ENCODE results near the gene RCAN3. TPM values are rescaled to one million over a fixed set of nuclear protein-coding genes. Genes with fewer than 3 reads are reported as not detected.
"Not testable (repeated sequence)": the region's sequence is repeated elsewhere in the genome, so short reads cannot be mapped to it uniquely, and the experiment has no call there.

Gene RCAN3
- 7.6 and 16.7 TPM in 2 replicates for total RNA-seq (2014; rRNA removed; shearing (Covaris generic))

DNA sequence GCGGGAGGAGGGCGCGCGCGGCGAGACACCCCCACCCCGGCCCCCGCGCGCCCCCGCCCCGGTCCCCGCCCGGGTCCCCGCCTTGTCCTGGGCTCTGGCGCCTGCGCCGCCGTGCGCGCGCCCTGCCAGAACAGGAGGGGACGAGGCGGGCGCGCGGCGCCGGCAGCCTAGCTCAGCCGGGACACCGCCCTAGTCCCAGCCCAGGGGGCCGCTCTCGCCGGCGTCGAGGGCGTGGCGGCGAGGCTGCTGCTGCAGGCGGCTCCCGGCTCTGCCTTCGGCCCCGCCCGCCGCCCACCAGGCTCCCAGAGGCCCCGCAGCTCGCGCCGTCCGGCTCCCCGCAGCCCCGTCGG, at the start of gene RCAN3:
Gene RCAN3 (plus strand): TSS at position 128 of the 350 bp plus-strand sequence. CDS start 11,537 bp downstream, outside the sequence.
- in situ Hi-C loops (cut with HindIII; ENCODE audit: low sequenced_read_pairs): no loop called here
- DNase-seq (ENCODE audit: low spot score): peak; percentile 76

DNA sequence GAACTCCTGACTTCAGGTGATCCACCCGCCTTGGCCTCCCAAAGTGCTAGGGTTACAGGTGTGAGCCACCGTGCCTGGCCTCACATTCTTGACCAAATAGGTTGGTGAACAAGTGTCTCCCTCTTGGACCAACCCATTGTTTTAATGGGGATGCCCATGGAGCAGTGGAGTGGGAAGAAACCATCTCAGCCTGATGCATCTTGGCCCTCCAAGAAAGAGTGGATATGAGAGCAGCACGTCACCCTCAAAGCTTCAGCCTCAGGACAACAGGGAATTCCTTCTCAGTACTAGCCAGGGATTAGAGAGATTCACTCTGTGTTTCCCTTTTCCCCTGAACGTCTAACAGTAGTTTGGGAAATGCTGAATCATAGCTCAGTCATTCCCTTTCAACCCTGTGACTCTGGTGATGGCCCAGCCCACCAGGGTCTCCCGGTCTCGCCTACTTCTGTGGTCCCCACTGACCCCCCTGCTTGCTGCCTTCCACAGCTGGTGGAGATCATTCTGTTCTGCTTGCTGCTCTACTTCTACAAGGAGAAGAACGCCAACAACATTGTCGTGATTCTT, 49.6 kb upstream of the RCAN3 start:
- in situ Hi-C loops (cut with HindIII; ENCODE audit: low sequenced_read_pairs): no loop called here
- DNase-seq (ENCODE audit: low spot score): no peak

DNA sequence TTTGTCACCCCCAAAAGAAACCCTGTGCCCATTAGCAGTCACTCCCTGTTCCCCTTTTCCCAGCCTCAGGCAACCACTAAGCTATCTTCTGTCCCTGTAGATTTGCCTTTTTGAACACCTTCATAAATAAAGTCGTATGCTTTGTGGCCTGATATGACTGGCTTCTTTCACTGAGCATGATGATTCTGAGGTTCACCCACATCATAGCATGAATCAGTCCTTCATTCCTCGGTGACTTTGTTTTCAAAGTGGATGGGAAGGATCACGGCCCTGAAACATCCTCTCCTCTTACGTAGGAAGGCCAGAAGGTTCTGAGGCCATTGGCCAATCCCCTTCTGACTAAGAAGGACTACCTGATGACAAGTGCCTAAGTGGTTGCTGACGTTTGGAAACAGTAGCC, 48.0 kb upstream of the RCAN3 start:
- DNase-seq (ENCODE audit: low spot score): no peak
- in situ Hi-C loops (cut with HindIII; ENCODE audit: low sequenced_read_pairs): no loop called here

DNA sequence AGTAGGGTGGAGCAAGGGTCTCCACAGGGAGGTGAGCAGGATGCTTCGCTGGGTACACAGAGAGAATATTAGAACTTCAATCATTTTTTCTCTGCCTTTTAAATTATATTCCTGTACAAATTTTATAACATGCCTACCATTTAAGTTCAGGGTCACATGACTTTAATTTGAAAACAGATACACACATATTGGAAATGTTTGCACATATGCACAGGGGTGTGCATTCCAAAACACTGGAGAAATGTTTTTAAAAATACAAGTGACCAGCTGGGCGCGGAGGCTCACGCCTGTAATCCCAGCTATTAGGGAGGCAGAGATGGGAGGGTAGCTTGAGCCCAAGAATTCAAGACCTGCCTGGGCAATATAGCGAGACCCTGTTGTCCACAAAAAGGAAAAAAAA, 47.4 kb upstream of the RCAN3 start:
- no peak for DNase-seq (ENCODE audit: low spot score)

DNA sequence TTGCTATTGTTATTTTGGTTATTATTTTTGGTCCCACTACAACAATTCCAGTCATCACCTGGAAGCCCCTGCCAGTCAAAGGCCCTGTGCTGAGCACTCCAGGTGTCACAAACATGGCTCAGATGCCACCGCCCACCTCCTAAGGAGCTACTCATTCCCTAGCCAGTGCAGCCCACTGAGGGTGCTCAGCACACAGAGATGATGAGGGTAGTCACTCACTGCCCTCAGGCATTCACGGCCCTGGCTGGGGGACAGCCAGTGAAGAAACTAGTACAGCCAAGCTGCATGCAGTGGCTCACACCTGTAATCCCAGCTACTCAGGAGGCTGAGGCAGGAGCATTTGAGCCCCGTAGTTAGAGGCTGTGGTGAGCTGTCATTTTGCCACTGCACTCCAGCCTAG, 44.8 kb upstream of the RCAN3 start:
- in situ Hi-C loops (cut with HindIII; ENCODE audit: low sequenced_read_pairs): no loop called here
- no peak for DNase-seq (ENCODE audit: low spot score)

More for the DNA sequence above, 47.4 kb upstream of the RCAN3 start:
- in situ Hi-C loops (cut with HindIII; ENCODE audit: low sequenced_read_pairs): no loop called here

DNA sequence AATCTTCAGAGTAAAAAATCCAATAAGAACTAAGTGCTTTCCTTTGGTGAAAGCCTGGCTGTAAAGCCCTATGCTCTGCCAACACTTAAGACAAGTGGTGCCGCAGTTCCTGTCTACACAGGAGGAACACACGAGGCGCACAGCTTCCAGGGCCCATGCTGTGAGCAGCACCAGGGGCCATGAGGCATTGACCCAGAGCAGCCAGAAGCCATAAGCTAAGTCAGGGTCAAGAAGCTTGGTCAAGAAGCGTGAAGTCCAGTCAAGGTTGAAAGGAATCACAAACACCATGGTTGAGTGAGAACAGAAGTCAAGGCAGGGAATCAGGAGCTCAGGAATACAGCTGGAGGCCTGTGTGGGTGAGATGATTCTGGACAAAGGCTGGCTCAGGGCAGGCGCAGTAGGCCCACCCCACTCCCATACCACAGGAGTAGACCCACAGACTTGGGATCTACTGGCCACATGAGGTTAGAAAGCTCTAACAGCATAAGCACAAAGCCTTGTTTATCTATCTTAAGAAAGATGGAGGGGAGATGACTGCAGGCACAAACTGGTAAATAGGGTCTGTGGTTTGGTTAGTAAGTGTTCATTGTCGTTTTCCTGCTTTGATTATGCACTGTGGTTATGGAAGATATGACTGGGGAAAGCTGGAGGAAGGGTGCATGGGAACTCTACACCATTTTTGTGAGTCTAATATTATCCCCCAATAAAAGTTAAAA, 42.9 kb upstream of the RCAN3 start:
- no peak for DNase-seq (ENCODE audit: low spot score)
- in situ Hi-C loops (cut with HindIII; ENCODE audit: low sequenced_read_pairs): no loop called here

DNA sequence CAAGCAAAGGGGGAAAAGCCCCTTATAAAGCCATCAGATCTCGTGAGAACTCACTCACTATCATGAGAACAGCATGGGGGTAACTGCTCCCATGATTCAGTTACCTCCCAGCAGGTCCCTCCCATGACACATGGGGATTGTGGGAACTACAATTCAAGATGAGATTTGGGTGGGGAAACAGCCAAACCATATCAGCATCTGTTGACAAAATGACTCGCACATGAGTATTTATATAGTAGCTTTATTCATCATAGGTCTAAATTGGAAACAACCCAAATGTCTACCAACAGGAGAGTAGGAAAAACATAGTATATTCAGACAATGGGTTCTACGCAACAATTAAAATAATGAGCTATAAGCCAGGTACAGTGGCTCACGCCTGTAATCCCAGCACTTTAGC, 40.5 kb upstream of the RCAN3 start:
- DNase-seq (ENCODE audit: low spot score); in situ Hi-C loops (cut with HindIII; ENCODE audit: low sequenced_read_pairs): not testable (repeated sequence)

DNA sequence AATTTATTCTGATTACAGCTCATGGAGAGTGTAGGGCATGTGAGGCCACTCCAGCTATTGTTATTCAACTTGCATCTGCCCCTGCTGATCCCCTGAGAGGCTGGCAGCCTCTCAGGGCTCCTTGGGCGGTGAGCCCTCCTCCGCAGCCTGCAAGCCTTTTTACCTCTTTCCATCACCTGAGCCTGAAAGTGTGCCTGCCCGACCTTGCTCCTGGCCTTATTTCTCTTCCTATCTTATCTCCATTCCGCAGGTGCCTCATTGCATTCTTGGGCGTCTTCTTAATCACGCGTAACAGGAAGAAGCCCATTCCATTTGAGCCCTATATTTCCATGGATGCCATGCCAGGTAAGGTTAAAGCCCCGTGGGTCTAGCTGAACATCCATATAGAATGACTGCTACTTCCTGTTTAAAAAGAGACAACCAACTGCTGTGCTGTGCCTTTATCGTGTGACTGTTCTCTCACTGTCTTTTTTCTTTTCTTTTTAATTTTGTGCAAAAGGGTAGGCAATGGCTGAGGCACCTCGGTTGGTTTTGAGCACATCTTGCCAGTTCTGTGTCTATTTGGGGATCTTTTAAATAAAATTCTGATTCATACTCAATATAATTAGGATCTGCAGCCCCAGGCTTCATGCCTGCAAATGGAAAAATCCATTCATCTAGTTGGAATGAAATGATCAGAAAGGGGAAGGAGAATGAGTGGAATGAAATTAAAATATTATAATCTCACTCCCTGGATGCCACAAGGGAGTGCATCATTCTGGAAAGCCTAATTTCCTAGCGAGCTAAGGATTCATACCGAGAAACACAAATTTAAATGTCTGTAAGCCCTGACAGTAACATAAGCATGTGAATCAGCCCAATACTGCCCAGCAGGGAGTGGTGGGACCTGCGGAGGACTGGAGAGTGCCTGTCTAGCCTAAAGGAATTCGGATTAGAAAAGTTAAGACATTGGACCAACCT, 38.6 kb upstream of the RCAN3 start:
- in situ Hi-C loops (cut with HindIII; ENCODE audit: low sequenced_read_pairs): no loop called here
- DNase-seq (ENCODE audit: low spot score): peak; percentile 39

DNA sequence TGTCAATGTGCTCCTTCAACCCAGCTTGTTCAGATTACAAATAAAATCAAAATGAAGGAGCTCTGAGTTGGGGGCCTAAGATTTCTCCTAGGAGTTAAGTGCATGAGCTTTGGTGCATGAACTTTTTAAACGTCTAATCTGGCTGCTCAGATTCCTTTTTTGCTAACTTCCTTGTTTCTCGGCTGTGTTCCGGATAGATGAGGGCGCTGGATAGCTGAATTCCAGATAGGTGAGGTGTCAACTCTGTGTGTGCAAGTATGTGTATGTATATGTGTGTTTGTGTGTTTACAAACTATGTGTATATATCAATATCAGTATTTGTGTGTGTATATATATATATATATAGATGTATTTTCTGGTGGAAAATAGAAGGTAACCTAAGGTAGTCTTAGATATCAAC, 37.5 kb upstream of the RCAN3 start:
- in situ Hi-C loops (cut with HindIII; ENCODE audit: low sequenced_read_pairs): no loop called here
- DNase-seq (ENCODE audit: low spot score): no peak

DNA sequence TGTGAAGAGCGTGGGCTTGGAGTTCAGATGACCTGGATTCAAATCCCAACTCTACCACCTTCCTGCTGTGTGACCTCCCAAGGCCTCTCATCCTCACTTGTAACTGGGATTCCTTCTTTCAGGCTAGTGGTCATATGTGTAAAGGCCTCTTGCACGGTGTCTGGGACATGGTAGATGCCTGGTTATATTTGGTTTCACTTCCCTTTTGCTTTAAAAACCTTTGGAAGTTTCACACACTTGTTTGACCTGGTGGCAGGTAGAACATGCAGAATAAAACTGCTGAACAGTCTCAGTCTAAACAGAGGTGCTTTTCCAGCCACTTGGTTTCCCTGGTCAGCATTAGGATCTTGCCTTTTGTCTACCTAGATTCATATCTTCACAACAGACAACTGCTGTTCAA, 37.0 kb upstream of the RCAN3 start:
- in situ Hi-C loops (cut with HindIII; ENCODE audit: low sequenced_read_pairs): no loop called here
- DNase-seq (ENCODE audit: low spot score): no peak

DNA sequence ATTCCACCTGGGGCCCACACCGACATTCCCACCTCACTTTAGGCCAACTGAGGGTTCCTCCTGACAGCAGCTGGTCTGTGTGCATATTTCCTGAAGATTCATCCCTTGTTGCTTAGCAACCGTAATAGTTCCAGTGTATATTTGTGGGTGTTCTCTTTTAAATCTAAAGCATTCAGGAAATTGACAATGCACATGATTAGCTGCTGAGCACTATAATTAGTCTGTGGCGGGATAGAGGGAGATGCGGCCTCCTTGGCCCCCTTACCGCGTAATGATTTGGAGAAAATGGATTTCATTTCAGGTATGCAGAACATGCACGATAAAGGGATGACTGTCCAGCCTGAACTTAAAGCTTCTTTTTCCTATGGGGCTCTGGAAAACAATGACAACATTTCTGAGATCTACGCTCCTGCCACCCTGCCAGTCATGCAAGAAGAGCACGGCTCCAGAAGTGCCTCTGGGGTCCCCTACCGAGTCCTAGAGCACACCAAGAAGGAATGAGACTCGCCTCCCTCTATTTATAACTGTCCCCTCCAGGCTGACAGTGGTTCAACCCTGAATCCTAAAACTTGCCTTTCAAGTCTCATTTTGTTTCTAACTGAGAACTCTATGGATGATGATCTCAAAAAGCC, 33.8 kb upstream of the RCAN3 start:
- in situ Hi-C loops (cut with HindIII; ENCODE audit: low sequenced_read_pairs): no loop called here
- no peak for DNase-seq (ENCODE audit: low spot score)

DNA sequence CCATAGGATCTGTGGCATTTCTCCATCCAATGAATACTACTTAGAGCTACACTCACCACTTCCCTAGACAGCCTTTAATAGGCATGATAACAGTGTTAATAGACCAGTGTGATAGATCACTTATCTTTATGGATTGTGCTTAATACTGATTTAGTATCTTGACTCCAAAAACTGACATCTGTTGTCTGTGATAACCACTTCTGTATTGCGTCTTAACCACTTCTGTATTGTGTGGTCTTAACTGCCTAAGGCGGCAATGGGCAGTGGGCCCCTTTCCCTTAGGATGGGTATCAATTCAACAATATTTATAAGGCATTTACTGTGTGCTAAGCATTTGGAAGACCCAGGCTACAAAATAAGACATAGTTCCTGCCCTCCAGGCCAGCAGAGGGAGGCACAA, 32.0 kb upstream of the RCAN3 start:
- in situ Hi-C loops (cut with HindIII; ENCODE audit: low sequenced_read_pairs): no loop called here
- no peak for DNase-seq (ENCODE audit: low spot score)

DNA sequence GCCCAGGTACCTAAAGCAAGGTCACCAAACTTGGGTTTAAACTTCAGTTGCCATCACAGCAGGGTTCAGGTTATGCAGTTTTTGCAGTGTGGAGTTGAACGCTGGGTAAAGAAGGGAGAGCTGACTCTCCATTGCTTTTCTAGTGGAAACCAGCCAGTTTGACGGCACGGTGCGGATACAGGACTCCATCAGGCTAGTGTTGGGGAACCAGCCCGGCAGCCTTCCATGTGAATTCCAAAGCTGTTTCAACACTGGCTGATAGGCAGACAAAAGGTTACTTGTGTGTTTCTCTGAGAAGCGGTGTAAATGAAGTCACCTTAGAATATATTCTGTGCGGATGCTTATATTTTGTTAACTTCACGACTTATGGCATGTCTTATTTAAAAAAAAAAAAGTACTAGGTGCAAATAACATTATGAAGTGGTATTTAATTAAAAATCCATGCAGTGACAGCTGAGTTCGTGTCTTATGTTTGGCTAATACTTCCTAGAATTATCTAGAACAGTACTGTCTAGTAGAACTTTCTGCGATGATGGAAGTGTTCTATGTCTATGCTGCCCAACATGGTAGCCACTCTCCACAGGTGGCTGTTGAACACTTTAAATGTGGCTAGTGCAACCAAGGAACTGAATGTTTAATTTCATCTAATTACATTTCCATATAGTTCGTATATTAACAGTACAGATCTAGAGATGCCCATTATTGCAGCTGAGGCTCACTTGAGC, 29.9 kb upstream of the RCAN3 start:
- DNase-seq (ENCODE audit: low spot score): no peak
- in situ Hi-C loops (cut with HindIII; ENCODE audit: low sequenced_read_pairs): no loop called here

DNA sequence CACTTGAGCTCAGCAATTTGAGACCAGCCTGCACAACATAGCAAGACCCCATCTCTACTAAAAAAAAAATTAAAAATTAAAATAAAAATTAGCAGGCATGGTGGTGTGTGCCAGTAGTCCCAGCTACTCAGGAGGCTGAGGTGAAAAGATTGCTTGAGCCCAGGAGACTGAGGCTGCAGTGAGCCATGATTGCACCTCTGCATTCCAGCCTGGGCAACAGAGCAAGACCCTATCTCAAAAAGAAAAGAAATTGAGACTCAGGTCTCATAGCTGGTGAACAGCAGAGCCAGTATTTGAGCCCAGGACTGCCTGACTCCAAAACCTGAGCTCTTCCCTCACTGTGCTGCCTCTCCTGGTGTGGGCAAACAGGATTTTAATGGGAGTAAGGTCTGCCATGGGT, 28.4 kb upstream of the RCAN3 start:
- no peak for DNase-seq (ENCODE audit: low spot score)
- in situ Hi-C loops (cut with HindIII; ENCODE audit: low sequenced_read_pairs): no loop called here

DNA sequence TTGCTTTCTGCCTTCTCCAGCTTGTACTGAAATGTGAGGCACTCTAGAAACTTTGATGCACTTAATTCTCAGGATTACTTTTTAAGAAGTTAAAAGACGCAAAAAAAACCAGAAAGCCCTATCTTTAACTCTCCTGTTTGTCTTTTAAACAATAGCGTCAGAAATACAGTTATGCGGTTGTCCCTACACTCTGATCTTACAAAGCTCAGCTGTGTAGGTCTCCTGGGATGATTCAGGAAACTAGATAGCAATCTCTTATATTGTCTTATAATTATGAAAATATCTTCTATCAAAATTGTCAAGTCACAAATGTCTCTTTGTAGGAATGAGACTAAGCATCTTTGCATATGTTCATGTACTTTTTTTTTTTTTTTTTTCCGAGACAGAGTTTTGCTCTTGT, 26.9 kb upstream of the RCAN3 start:
- no peak for DNase-seq (ENCODE audit: low spot score)
- in situ Hi-C loops (cut with HindIII; ENCODE audit: low sequenced_read_pairs): no loop called here

DNA sequence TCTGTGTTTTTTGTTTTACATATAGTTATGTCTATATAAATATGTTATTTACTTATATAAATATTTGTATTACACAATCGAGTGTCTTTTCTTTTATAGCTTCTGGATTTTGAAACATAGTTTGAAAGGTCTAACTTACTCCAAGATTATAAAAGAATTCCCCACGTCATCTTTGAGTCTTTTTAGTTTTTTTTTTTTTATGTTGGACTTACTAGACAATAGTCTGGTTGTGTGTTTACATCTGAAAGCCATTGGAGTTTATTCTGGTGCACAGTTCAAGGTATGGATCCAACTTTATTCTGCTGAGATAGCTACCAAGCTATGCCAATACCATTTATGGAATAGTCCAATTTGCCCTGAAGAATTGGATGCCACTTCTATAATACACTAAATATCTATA, 26.1 kb upstream of the RCAN3 start:
- in situ Hi-C loops (cut with HindIII; ENCODE audit: low sequenced_read_pairs): no loop called here
- no peak for DNase-seq (ENCODE audit: low spot score)

DNA sequence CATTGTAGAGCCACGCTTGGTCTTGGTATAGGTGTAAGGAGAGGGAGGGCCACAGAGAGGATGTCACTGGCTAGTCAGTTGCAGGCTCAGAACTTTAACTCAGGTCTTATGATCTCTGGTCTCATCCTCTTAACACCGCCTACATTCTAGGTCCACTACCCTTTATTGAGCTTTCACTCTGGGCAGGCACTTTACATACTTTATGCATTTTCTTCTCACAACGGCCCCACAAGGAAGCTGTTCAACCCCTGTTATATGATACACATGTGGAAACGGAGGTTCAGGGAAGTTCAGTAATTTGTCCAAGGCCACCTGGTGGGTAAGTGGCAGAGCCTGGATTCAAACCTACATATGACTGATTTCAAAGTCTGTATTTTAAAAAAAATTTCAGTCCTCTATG, 25.3 kb upstream of the RCAN3 start:
- in situ Hi-C loops (cut with HindIII; ENCODE audit: low sequenced_read_pairs): no loop called here
- DNase-seq (ENCODE audit: low spot score): no peak

DNA sequence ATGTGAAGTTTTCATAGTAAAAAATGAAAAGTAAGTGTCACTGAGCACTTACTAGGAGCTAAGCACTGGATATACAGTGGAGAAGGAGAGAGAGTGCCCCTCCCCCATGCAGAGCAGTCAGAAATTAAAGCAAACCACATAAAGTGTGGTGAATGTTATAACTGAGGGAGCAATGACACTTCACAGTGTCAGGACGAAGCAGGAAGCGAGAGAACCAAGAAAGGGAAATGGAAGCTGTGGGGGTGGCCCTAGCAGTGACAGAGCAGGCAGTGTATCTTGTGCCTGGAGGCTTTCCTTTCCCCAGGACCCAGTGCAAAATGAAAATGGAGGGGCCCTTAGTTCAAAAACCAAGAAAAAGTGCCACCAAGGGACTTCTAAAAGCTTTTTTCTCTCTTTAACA, 21.5 kb upstream of the RCAN3 start:
- in situ Hi-C loops (cut with HindIII; ENCODE audit: low sequenced_read_pairs): no loop called here
- no peak for DNase-seq (ENCODE audit: low spot score)
